Parathyroid adenoma (tissue), 2 donors: ENCODE measurements around the gene SLC4A8.

Experiments
- H2AFZ ChIP-seq: fragments of 300-600 bp; sonication (generic); one replicate; pipeline ENCODE4 v1.7.0; 2017; ENCODE audit warnings: antibody characterized with exemption, mild to moderate bottlenecking
- H3K27ac ChIP-seq: fragments of 300-600 bp; sonication (generic); one replicate; pipeline ENCODE4 v1.7.0; 2017
- H3K27me3 ChIP-seq: fragments of 300-600 bp; sonication (generic); one replicate; pipeline ENCODE4 v1.7.0; 2017; ENCODE audit warnings: low read length; ENCODE audit not compliant: control insufficient read depth, insufficient read depth
- H3K36me3 ChIP-seq: fragments of 300-600 bp; sonication (generic); one replicate; pipeline ENCODE4 v1.7.0; 2017; ENCODE audit warnings: low read length; ENCODE audit not compliant: control insufficient read depth, insufficient read depth
- H3K4me1 ChIP-seq: fragments of 300-600 bp; sonication (generic); one replicate; pipeline ENCODE4 v1.7.0; 2017; ENCODE audit warnings: control low read depth
- H3K4me2 ChIP-seq: fragments of 300-600 bp; sonication (generic); one replicate; pipeline ENCODE4 v1.7.0; 2017; ENCODE audit warnings: low read length
- H3K4me3 ChIP-seq: fragments of 300-600 bp; sonication (generic); one replicate; pipeline ENCODE4 v1.7.0; 2017; ENCODE audit warnings: low read depth, low read length
- H3K79me2 ChIP-seq: fragments of 300-600 bp; sonication (generic); one replicate; pipeline ENCODE4 v1.7.0; 2017; ENCODE audit warnings: control low read depth
- H3K9ac ChIP-seq: fragments of 300-600 bp; sonication (generic); one replicate; pipeline ENCODE4 v1.7.0; 2017; ENCODE audit warnings: mild to moderate bottlenecking
- H3K9me3 ChIP-seq: fragments of 300-600 bp; sonication (generic); one replicate; pipeline ENCODE4 v1.7.0; 2017; ENCODE audit warnings: low read length; ENCODE audit not compliant: control insufficient read depth
- TF ChIP-seq, protein P1 (sequence below): fragments of 300-600 bp; sonication (generic); IDR thresholded peaks from one replicate; pipeline ENCODE4 v1.7.0; 2017; ENCODE audit warnings: antibody characterized with exemption, mild to moderate bottlenecking
- donor health status: primary hyperparathyroidism.

Gene SLC4A8

DNA sequence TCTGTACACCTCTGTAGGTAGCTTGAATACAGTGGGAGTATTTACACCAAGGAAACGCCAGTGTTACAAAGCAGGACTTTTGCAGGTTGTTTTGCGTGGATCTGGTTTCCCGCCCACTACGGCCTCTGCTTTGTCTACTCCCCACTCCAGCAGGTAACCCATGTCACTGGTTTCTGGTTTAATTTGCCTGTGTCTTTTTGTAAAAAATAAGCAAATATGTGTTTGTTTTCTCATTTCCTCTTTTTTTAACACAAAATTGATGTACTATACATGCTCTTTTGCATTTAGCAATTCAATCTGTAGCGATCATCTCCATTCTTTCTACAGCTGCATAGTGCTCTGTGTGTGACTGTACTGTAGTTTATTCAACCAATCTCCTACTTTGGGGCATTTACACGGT is 123.0 kb downstream of the SLC4A8 start:
- no peaks in the 10 kb centered on the region for H3K36me3 ChIP-seq
- H3K27me3 ChIP-seq = no peaks in the 10 kb centered on the region
- no peak overlapping the region for H2AFZ ChIP-seq
- TF ChIP-seq, protein P1, sequence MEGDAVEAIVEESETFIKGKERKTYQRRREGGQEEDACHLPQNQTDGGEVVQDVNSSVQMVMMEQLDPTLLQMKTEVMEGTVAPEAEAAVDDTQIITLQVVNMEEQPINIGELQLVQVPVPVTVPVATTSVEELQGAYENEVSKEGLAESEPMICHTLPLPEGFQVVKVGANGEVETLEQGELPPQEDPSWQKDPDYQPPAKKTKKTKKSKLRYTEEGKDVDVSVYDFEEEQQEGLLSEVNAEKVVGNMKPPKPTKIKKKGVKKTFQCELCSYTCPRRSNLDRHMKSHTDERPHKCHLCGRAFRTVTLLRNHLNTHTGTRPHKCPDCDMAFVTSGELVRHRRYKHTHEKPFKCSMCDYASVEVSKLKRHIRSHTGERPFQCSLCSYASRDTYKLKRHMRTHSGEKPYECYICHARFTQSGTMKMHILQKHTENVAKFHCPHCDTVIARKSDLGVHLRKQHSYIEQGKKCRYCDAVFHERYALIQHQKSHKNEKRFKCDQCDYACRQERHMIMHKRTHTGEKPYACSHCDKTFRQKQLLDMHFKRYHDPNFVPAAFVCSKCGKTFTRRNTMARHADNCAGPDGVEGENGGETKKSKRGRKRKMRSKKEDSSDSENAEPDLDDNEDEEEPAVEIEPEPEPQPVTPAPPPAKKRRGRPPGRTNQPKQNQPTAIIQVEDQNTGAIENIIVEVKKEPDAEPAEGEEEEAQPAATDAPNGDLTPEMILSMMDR = no peak
- H3K4me3 ChIP-seq = no peak overlapping the region
- no peaks in the 10 kb centered on the region for H3K79me2 ChIP-seq
- no peak overlapping the region for H3K9ac ChIP-seq
- H3K4me1 ChIP-seq = no peaks in the 10 kb centered on the region
- no peak overlapping the region for H3K4me2 ChIP-seq
- no peak overlapping the region for H3K27ac ChIP-seq
- H3K9me3 ChIP-seq = no peaks in the 10 kb centered on the region

DNA sequence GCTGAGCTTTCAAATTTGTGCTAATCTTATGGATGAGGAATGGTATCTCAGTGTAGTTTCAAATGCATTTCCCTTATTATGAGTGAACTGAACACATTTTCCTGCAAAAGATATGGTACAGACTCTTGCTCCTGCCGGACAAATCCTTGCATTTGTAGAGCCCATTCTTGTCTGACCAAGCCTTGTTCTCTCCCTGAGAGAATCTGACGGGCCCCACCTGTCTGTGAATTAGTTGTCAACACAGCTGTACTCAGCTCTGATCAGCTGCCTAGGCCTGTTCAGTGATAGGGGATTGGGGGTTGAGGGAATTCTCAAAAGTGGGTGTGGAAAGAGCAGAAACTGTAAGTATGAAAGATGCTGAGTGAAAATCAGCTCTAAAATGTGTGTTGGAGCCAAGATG is 123.6 kb downstream of the SLC4A8 start:
- H3K79me2 ChIP-seq = no peaks in the 10 kb centered on the region
- H3K27me3 ChIP-seq = no peaks in the 10 kb centered on the region
- H3K27ac ChIP-seq = no peak overlapping the region
- H2AFZ ChIP-seq = no peak overlapping the region
- H3K9me3 ChIP-seq = no peaks in the 10 kb centered on the region
- H3K4me3 ChIP-seq = no peak overlapping the region
- H3K4me2 ChIP-seq = no peak overlapping the region
- no peaks in the 10 kb centered on the region for H3K4me1 ChIP-seq
- TF ChIP-seq, protein P1 = no peak
- H3K9ac ChIP-seq = no peak overlapping the region
- H3K36me3 ChIP-seq = no peaks in the 10 kb centered on the region

DNA sequence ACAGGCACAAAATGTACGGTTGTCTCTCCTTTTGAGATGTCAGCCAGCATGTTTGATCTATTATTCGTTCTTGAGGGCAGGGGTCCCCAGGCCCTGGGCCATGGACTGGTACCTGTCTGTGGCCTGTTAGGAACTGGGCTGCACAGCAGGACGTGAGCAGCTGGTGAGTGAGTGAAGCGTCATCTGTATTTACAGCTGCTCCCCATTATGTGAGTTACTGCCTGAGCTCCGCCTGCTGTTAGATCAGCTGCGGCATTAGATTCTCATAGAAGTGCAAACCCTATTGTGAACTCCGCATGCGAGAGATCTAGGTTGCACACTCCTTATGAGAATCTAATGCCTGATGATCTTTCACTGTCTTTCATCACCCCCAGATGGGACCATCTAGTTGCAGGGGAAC is 125.0 kb downstream of the SLC4A8 start:
- Histone ChIP-seq H3K79me2 (no peaks in the 10 kb centered on the region), H3K27me3 (no peaks in the 10 kb centered on the region), H3K4me1 (no peaks in the 10 kb centered on the region), H2AFZ (no peak overlapping the region), H3K4me2 (no peak overlapping the region), H3K27ac (no peak overlapping the region), H3K36me3 (no peaks in the 10 kb centered on the region), H3K4me3 (no peak overlapping the region), H3K9me3 (no peaks in the 10 kb centered on the region), H3K9ac (no peak overlapping the region)
- TF ChIP-seq, protein P1 = no peak
